ENCODE measurements around the gene NRP2.

Gene NRP2

GRCh38 chr2:205769879-205770278, 87.6 kb downstream of the NRP2 start:
- no peak for TF ChIP-seq YY1 (IDR thresholded peaks at IDR 0.05; ENCODE audit: low read depth)
- TF ChIP-seq REST (IDR thresholded peaks at IDR 0.05; ENCODE audit: low read depth), result no peak
- no peak for TF ChIP-seq RAD21 (IDR thresholded peaks at IDR 0.05; ENCODE audit: low read depth)
- TF ChIP-seq NFIC (IDR thresholded peaks at IDR 0.05), result no peak
- no peak for TF ChIP-seq MAX (IDR thresholded peaks at IDR 0.05)
- no peak for TF ChIP-seq CREB1 (IDR thresholded peaks at IDR 0.05; ENCODE audit: low read depth)
- no peak for TF ChIP-seq ZBTB7A (IDR thresholded peaks at IDR 0.05; ENCODE audit: low read depth)
- TF ChIP-seq TCF12 (IDR thresholded peaks at IDR 0.05; ENCODE audit: low read depth), result no peak
- TF ChIP-seq TAF1 (IDR thresholded peaks at IDR 0.05; ENCODE audit: low read depth), result no peak
- TF ChIP-seq EP300 (IDR thresholded peaks at IDR 0.05; ENCODE audit: borderline replicate concordance), result no peak
- TF ChIP-seq USF1 (IDR thresholded peaks at IDR 0.05), result no peak
- no peak for TF ChIP-seq TEAD4 (IDR thresholded peaks at IDR 0.05)
- no peak for TF ChIP-seq FOXM1 (IDR thresholded peaks at IDR 0.05; ENCODE audit: borderline replicate concordance, low read depth)
- no peak for TF ChIP-seq EGR1 (IDR thresholded peaks at IDR 0.05)
- no peak for TF ChIP-seq CEBPB (IDR thresholded peaks at IDR 0.05)

- TF ChIP-seq YY1 (IDR thresholded peaks at IDR 0.05; ENCODE audit: low read depth) (no peak), TAF1 (IDR thresholded peaks at IDR 0.05; ENCODE audit: low read depth) (no peak), TEAD4 (IDR thresholded peaks at IDR 0.05) (no peak), CREB1 (IDR thresholded peaks at IDR 0.05; ENCODE audit: low read depth) (no peak), NFIC (IDR thresholded peaks at IDR 0.05) (no peak), MAX (IDR thresholded peaks at IDR 0.05) (no peak), ZBTB7A (IDR thresholded peaks at IDR 0.05; ENCODE audit: low read depth) (no peak), CEBPB (IDR thresholded peaks at IDR 0.05) (no peak), EP300 (IDR thresholded peaks at IDR 0.05; ENCODE audit: borderline replicate concordance) (no peak), USF1 (IDR thresholded peaks at IDR 0.05) (no peak)
Observed at GRCh38 chr2:205770577-205770976, 88.3 kb downstream of the NRP2 start.

GRCh38 chr2:205771031-205771430, 88.7 kb downstream of the NRP2 start:
- TF ChIP-seq RAD21 (IDR thresholded peaks at IDR 0.05; ENCODE audit: low read depth) (no peak), EP300 (IDR thresholded peaks at IDR 0.05; ENCODE audit: borderline replicate concordance) (no peak), TEAD4 (IDR thresholded peaks at IDR 0.05) (no peak), TCF12 (IDR thresholded peaks at IDR 0.05; ENCODE audit: low read depth) (no peak), NFIC (IDR thresholded peaks at IDR 0.05) (no peak), REST (IDR thresholded peaks at IDR 0.05; ENCODE audit: low read depth) (no peak), ZBTB7A (IDR thresholded peaks at IDR 0.05; ENCODE audit: low read depth) (no peak)

- no peak for TF ChIP-seq CREB1 (IDR thresholded peaks at IDR 0.05; ENCODE audit: low read depth)
- TF ChIP-seq TAF1 (IDR thresholded peaks at IDR 0.05; ENCODE audit: low read depth), result no peak
- TF ChIP-seq REST (IDR thresholded peaks at IDR 0.05; ENCODE audit: low read depth), result no peak
- no peak for TF ChIP-seq FOXM1 (IDR thresholded peaks at IDR 0.05; ENCODE audit: borderline replicate concordance, low read depth)
Observed at GRCh38 chr2:205771666-205772065, 89.4 kb downstream of the NRP2 start.

- TF ChIP-seq TCF12 (IDR thresholded peaks at IDR 0.05; ENCODE audit: low read depth), result no peak
- no peak for TF ChIP-seq FOXM1 (IDR thresholded peaks at IDR 0.05; ENCODE audit: borderline replicate concordance, low read depth)
- no peak for TF ChIP-seq REST (IDR thresholded peaks at IDR 0.05; ENCODE audit: low read depth)
- TF ChIP-seq EGR1 (IDR thresholded peaks at IDR 0.05), result no peak
Observed at GRCh38 chr2:205772983-205773382, 90.7 kb downstream of the NRP2 start.
